HG03520 (cell line): ENCODE results near the gene PPP1R9B.

Experiments
- ATAC-seq: cut with Tn5 transposase; IDR thresholded peaks from one replicate; pipeline ENCODE4 v1.9.1; 2021; ENCODE audit warnings: mild to moderate bottlenecking, moderate library complexity; ENCODE audit not compliant: unreplicated experiment

PPP1R9B gene

DNA sequence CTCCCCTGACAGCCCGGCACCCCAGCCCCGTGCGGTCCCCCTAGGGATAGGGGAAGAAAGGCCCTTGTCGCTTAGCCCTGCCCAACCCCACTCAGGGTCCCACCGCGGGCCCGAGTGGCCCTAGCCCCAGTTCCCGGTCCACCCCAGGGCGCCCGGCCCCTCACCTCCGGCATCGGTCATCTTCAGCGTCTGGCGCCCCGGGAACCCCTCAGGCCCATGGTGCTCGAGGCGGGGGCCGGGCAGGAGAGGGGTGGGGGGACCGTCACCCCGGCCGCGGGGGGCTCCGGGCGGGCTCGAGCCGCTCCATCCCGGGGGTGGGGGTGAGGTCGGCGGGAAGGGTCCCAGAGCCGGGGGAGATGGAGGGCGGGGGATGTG lies 21.1 kb downstream of the PPP1R9B start:
- ATAC-seq, result no peak

DNA sequence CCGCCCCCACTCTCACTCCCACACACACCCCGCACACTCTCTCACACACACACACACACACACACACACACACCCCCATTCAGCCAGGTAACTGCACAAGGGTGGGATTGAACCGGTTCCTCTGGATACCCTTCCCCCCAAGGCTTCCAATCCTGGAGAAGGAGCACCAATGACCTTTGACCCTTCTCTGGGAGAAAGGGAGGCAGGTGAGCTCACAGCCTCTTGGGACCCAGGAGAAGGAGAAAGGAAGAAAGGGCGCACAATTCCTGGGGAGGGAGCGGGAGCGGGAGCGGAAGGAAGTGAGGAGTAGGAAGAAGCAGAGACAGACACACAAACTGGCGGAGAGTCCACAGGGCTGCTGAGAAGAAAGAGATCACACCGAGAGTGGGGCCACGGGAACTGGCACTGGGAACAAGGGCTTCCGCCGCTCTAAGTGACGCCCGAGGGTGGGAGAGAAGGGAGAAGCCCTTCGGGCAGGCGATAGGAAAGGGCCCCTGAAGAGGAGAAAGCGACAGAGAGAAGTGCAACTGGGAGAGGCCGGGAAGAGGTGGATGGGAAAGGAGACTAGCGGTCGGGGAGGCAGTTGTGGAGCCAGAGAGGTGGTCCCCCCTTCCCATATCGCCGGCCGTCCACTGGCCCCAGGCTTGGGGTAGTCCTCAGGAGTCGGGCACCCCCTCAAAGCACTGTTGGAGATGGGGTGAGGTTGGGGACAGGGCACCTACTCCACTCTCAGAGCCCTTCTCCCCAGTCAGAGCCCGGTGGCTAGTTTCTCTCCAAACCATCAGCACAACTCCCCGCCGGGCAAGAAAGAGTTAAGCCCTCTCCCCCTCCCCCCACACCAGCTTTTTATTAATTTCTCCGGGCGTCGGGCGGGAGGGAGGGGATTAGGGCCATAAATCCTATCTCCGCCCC lies 21.8 kb downstream of the PPP1R9B start:
- ATAC-seq, result no peak

- ATAC-seq, result no peak
Measured at GRCh38 chr17:50127697-50128361, 22.6 kb downstream of the PPP1R9B start.

DNA sequence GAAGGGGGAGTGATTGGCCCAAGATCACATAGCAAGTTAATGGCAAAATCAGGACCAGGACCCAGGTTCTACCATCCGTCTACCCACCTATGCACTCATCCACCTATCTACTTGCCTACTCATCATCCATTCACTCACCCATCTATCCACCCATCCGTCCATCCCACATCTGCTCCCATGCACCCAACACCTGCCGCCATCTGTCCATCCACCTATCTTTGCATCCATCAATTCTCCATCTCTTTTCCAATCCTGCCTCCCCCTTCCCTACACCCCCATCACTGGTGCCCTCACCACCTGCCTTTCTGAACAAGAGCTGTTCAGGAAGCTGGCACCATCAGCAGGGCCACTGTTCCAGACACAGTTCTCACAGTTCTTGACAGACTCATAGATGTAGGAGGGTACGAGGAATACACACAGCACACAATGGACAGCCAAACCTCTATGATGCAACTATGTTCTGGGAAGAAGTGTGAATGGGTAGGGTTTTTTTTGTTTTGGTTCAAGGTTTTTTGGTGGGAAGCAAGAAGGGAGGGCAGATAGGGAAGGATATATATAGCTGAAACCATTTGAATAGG lies 25.0 kb downstream of the PPP1R9B start:
- no peak for ATAC-seq

DNA sequence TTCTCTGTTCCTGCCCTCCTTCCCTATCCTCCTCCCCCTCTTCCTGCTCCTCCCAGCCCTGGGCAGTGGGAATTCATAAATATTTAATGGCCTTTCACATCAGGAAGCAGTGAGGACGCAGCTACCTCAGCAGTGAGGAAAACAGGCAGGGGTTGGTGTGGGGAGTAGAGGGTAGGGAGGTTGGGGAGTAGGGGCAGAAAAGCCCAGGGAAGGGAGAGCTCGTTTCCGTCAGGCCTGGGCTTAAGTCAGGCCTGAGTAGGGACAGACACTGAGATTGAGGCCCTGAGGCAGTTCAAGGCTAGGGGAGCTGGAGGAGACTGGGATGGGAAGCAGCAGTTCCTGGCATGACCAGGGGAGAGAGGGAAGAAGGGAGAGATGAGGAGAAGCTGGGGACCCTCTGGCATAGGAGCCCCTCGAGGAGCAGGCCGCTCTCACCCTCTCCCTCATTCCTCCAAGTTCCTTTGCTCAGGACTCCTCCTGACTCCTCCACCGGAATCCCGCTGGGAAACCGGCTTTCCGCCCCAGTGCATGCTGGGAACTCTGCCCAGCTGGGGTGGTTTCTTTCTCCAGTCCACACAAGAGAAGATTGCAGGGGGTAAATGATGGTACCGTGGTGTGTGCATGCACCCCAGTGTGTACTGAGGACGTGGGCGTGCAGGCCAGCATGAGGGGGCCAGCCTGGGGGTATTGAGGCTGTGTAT lies 26.7 kb downstream of the PPP1R9B start:
- ATAC-seq, result no peak

GRCh38 chr17:50122945-50123344 lies 27.5 kb downstream of the PPP1R9B start:
- no peak for ATAC-seq

GRCh38 chr17:50120475-50121253 lies 29.8 kb downstream of the PPP1R9B start:
- no peak for ATAC-seq

DNA sequence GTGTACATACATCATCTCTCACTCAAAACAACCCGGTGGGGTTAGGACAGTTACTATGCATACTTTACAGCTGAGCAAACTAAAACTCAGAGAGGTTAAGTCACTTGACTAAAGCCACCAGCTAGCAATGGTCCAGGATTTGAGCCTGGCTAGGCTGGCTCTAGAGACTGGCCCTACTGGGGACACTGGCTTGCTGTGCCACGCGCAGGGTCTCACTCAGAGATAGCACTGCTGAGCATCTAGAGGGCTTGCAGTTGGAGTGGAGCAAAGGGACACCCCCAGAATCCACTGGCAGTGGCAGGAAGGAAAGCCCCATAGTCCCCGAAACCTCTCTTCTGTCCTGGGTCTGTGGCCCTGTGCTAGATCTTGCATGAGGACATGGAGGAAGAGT lies 31.7 kb downstream of the PPP1R9B start:
- no peak for ATAC-seq

DNA sequence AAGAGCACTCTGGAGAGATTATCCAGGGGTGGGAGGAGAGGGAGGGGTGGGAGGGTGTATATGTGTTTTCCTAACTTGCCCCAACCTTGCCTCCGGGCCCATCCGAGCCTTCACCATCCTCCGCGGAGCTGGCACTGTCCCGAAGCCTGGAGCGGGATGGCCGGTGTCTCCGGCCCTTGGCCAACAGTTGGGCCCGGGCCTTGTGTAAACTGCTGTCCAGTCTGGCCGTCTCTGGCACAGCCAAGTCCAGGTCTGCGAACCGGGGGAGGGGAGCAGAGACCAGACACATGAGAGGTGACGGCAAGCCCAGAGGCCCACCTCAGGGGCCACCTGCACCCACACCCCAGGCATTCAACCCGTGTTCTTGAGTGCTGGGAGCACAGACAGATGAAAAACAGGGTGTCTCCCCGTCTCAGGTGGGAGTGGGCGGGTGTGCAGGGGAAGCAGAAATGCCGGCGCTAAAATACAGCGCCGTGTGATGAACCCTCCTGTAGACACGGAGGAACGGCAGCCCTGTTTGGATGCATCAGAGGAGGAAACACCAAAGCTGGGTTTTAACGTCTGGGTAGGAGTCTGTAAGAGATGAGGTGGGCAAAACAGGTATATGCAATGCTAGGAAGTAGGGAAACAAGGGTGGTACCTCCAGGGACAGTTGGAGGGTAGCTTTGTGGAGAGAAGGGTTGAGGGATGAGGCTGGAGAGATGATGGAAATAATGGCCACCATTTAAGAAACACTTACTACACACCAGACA lies 32.2 kb downstream of the PPP1R9B start:
- no peak for ATAC-seq

DNA sequence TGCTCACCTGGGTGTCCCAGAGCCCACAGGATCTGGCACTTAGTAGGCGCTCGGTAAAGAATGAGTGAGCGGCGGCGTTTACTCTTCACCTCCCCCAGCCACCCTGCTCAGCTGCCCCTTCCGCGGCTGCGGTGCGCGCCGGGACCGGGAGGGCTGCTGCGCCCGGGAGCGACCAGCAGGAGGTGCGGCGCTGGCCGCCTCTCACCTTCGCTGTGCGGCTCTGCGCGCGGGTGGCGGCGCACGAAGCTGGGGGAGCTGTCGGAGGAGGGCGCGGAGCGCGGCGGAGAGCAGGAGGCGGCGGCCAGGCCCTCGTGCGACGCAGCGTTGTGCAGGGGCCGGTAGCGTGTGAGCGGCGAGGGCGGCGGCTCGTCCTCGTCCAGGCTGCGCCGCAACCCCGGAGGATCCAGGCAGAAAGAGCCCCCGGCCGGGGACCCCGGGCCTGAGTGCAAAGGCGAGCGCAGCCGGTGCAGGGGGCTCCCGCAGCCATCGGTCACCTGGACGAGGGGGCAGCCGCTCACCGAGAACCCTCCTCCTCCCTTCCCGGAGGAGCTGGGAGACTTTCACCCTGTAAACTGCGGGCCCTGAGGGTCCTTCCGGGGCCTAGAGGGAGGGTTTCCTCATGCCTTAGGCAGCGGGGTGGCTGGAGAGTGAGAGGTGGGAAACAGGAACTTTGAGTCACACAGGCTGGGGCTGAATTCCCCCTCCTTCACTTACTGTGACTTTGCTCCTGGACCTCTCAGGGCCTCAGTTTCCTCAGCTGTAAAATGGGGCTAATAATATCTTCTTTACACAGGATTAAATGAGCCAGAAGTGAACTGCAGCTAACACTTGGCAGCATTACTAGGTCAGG lies 33.0 kb downstream of the PPP1R9B start:
- ATAC-seq, result no peak

DNA sequence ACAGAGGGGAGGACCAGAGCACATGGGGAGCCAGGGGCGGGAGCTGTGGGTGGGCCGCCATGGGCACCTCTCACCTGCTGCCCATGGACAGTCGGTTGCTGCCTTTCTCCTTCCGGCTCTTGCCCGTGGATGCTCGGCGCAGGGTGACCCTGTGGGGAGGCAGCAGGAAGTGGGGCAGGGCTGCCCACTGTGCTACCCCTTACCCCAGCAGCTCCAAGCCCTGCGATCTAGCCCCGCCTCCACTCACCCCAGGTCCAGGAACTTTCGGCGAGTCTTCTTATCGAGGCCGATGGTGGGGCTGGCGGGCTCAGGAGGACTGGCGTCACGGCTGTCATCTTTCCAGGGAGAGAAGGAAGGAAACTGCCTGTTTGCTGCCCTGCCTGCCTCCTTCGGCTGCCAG lies 34.7 kb downstream of the PPP1R9B start:
- no peak for ATAC-seq

DNA sequence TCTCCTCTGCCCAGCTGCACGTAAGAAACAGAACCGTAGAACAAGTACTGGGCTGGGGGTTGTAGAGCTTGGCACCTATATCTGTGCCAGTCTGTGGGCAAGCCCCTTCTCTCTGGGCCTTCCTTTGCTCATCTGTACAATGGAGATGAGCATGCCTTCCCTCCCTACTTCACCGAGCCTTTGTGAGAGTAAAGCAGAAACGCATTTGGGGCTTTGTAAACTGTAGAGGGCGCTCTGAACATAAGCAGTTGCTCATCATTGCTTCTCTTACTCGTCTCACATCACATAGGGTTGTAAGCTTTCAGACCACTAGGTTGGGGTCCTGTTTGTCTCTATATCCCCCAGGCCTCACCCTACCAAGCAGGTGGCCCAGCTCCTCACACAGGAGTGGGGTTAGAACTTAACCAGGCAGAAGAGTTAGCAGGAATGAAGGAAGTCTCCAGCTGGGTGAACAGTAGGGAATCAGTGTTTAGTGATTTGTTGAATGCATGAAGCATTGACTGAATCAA lies 35.6 kb downstream of the PPP1R9B start:
- no peak for ATAC-seq

GRCh38 chr17:50114401-50114800 lies 36.1 kb downstream of the PPP1R9B start:
- ATAC-seq, result no peak

DNA sequence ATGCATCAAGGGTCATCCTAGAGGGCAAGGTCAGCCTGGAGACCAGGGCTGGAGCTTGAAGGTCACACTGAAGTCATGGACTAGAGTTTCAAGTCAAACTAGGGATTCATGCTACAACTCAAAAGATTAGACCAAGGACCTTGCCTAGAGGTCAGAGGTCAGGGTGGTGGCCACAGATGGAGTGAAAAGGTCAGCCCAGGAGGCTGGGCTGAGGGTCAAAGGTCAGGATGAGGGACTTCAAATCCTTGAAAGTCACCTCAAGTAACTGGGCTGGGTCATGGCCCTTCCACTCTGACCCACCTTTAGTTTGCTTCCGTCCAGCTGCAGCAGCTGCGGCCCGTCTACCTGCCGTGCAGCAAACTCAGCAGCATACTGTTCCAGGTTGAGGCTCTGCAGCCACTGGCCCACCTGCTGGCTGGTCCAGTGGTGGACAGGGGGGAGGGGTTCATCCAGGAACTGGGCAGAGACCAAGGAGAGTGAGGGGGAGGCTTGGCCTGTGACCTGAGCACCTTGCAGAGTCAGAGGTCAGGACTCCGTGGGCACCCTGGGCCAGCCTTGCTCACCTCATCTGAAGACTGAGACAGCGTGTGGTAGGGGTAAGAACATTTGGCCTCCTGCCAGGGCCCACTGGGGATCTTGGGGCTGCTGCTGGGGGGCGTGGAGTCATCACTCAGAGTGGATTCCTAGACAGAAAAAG lies 36.7 kb downstream of the PPP1R9B start:
- no peak for ATAC-seq

DNA sequence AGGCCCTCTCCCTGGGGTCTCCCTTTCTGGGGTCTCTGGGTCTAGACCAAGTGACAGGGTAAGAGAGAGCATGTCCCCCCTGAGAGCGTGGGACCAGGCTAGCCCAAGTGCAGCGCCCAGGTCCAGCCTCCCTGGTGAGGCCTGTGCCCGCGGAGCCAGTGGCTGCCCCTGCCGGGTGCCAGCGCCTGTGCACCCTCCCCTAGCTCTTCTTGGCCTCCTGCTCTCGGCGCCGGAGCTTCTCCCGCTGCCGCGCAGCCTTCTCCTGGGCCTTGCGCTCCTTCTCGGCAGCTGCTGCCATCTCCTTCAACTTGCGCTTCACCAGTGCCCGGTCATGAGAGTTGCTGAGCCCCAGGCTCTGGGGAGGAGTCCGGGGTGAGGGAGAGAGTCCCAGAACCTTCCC lies 37.8 kb downstream of the PPP1R9B start:
- ATAC-seq, result no peak

DNA sequence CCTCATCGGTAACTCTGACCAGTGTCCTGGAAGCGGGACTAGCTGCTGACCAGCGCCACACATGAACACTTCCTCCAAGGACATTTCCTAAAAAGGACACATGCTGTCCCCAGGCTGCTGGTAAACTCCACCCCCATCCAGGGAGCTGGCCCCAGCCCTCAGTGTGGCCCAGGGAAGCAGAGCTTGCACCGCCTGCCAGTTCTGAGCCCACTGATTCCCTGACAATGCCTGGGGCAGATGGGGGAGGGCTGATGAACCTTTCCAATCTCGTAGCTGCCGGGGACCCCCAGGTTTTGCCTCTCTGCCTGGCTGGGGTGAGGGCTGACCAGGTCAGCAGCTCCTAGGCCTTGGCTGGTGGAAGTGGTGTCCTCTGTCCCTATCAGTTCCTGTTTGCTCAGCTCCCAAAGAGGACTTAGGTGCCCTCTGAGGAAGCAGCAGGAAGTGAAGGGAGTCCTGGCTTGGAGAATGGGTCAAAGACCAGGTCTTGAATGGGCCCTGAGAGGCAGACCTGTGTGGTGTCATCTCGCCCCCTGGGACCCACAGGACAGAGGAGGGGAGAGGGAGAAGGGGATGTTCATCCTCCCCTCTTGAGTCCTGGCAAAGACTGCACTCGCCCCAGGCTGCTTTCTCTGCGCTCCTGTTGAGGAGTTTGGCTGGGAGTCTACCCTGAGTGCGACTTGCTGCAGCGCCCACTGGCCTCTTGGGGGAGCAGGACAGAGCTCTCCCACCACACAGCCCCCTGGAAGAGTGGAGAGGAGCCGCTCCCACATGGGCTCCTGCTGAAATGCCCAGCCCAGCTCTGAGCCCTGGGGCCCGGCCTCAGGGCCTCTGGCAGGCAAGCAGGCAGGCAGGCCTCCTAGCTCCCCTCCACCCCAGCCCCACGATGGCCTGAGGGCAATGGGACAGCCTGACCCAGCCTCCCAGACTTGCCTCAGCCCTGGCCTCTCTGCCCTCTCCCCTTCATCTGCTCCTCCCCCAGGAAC lies 38.5 kb downstream of the PPP1R9B start:
- ATAC-seq, result no peak
